Esophagus squamous epithelium (tissue), 5 donors: Measurements from ENCODE around the gene GAMT. TPM values are rescaled to one million over a fixed set of nuclear protein-coding genes. Genes with fewer than 3 reads are reported as not detected.
A peak's percentile ranks its signal among the peaks of the same experiment; 100 is the strongest.

Experiments
- DNase-seq: peaks from one replicate; lab custom pipeline; 2025; lab: John Stamatoyannopoulos, UW
- H3K27ac ChIP-seq, 4 donors: fragments of 200-600 bp; sonication (generic); one replicate each; pipeline ENCODE4 v1.5.1; 2016 to 2019; ENCODE audit warnings: mild to moderate bottlenecking in 1 of 4
- H3K27me3 ChIP-seq, 4 donors: fragments of 200-600 bp; sonication (generic); 1 replicate in 3 of 4; 2 replicates in 1 of 4; pipeline versions ENCODE4 v1.5.1 to v1.6.0; 2017 to 2021; ENCODE audit warnings: antibody characterized with exemption in 1 of 4
- H3K36me3 ChIP-seq, 3 donors: fragments of 200-600 bp; sonication (generic); one replicate each; pipeline ENCODE4 v1.5.1; 2016 to 2019
- H3K4me1 ChIP-seq, 3 donors: fragments of 200-600 bp; sonication (generic); one replicate each; pipeline ENCODE4 v1.5.1; 2017 to 2019
- H3K4me3 ChIP-seq, 4 donors: fragments of 200-600 bp; sonication (generic); 1 replicate in 3 of 4; 2 replicates in 1 of 4; pipeline ENCODE4 v1.5.1; 2016 to 2019; ENCODE audit warnings: mild to moderate bottlenecking in 2 of 4, moderate library complexity in 1 of 4
- H3K9me3 ChIP-seq, 3 donors: fragments of 200-600 bp; sonication (generic); one replicate each; pipeline ENCODE4 v1.5.1; 2016 to 2019
- POLR2A ChIP-seq, 4 donors: fragments of 450-650 bp; IDR thresholded peaks; one replicate each; pipeline ENCODE4 v1.6.1; 2017; ENCODE audit warnings: antibody characterized with exemption in 4 of 4, mild to moderate bottlenecking in 4 of 4, moderate library complexity in 3 of 4
- WGBS, 2 donors: methylation state at CpG; one replicate each; pipeline ENCODE4 v1.1.5; 2018; 5-methylcytosine and 5-hydroxymethylcytosine counted together
- intact Hi-C: fragments of 100-400 bp; cut with DNase I; formaldehyde crosslinking; loops from one replicate; pipeline ENCODE4 v1.15.0; 2022
- total RNA-seq, 4 donors: library from RNA; depleted of rRNA; stranded (reverse); fragments of >200 nt; gene quantifications; one replicate each; pipeline ENCODE4 v1.1.0, GENCODE V29; 2016
- TF ChIP-seq, protein P1 (sequence below), 6 experiments: fragments of 450-650 bp in 4 of 6; fragments of 200-600 bp in 2 of 6; sonication (generic) in 2 of 6; IDR thresholded peaks; one replicate each; pipeline ENCODE4 v1.5.1; 2016 to 2019; ENCODE audit warnings: antibody characterized with exemption in 6 of 6, mild to moderate bottlenecking in 4 of 6, moderate library complexity in 4 of 6
- donor health status: DM: yes; HTN: yes; CAD: no.

The GAMT gene
- total RNA-seq, 4 donors from 2014 or later, result 2.4 to 40.0 (median 13.1) TPM

DNA sequence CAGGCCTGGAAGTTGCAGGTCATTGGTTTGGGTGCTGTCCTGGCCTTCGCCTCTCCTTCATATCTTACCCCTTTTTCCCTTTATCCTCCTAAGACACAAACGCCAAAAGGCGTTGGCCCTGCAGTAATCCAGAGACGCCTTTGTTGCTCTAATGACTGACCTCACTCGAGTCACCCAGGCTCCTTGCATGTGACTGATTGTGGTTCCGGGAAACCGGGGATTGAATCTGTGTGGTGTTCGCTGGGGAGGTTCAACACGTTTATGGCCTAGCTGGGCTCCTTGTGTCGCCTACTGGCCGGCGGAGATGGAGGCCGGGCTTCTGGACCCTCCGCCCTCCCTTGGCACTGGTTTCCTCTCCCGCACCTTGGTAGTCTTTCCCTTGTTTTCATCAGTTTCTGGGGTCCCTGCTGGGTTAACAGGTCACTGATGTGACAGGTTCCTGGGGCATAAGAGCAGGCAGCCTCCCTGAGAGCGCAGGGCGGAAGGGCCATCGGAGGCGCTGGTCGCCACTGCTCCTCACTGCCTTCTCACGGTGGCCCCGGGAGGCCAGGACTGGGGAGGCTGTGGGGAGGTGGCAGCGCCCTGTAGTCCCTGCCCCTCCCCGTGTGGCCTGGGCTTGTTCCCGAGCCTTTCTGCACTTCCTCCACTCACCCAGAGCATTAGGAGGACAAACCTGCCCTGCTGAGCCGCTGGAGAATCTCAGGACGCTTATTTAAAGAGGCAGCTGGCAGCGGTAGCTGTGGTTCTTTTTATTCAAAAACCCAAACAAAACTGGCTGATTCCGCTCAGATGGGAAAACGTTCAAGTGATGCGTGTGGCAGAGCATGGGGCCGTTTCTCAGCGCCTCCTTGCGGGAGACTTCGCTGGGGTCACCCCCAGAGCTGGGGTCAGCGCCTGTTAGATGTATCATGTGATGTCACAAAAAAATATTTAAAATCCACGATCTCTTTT, 35.7 kb downstream of the GAMT start:
- 79 to 88% methylated on average over 26 to 33 of the region's 37 CpGs for WGBS, 2 donors
- Histone ChIP-seq H3K4me1 (peaks cover 16 to 27% (median 17%) of the 10 kb centered on the region in 3 donors), H3K4me3 (no peak overlapping the region), H3K27me3 (no peaks in the 10 kb centered on the region), H3K36me3 (peaks cover 21 to 92% (median 31%) of the 10 kb centered on the region in 3 donors), H3K27ac (peak overlapping the region in 1 of 4 donors; percentile 32), H3K9me3 (no peaks in the 10 kb centered on the region)
- intact Hi-C loops, result no loop called here
- no peak for TF ChIP-seq POLR2A (IDR thresholded peaks at IDR 0.05)
- TF ChIP-seq, protein P1, sequence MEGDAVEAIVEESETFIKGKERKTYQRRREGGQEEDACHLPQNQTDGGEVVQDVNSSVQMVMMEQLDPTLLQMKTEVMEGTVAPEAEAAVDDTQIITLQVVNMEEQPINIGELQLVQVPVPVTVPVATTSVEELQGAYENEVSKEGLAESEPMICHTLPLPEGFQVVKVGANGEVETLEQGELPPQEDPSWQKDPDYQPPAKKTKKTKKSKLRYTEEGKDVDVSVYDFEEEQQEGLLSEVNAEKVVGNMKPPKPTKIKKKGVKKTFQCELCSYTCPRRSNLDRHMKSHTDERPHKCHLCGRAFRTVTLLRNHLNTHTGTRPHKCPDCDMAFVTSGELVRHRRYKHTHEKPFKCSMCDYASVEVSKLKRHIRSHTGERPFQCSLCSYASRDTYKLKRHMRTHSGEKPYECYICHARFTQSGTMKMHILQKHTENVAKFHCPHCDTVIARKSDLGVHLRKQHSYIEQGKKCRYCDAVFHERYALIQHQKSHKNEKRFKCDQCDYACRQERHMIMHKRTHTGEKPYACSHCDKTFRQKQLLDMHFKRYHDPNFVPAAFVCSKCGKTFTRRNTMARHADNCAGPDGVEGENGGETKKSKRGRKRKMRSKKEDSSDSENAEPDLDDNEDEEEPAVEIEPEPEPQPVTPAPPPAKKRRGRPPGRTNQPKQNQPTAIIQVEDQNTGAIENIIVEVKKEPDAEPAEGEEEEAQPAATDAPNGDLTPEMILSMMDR (IDR thresholded peaks at IDR 0.05), result no peak
- no peak for DNase-seq

DNA sequence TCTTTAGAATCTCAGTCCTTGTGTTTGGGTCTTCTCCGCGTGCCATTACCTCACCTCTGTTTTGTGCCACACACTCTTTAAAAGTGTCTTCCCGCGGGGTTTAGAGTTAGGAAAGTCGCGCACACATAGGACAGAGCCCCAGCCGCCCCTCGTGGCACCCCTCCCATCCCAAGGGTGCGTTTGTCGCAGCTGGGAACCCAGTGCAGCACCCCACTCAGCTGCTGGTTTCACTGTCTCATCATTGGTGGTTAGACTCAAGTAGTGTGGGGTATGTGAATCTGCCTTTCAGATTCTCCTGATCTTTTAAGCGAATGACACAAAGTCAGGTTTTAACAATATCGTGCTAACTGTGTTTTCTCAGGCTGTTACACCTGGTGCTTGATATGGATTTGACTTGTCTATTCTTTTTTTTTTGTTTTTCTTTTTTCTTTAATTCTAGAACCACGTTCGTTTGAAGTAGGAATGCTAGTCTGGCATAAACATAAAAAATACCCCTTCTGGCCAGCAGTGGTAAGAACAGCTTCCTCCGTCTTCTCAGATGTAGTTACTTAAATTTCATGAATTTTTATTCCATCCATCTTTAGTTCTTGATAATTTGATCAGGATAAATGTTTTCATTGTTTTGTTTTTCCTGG, 37.2 kb downstream of the GAMT start:
- intact Hi-C loops, result no loop called here
- H3K36me3 ChIP-seq, result peaks cover 7 to 92% (median 17%) of the 10 kb centered on the region in 3 donors
- H3K27ac ChIP-seq, result no peak overlapping the region
- no peaks in the 10 kb centered on the region for H3K9me3 ChIP-seq
- DNase-seq, result no peak
- peaks cover 19 to 34% (median 20%) of the 10 kb centered on the region in 3 donors for H3K4me1 ChIP-seq
- 69 to 85% methylated on average over 13 to 15 of the region's 15 CpGs for WGBS, 2 donors
- TF ChIP-seq, protein P1 (IDR thresholded peaks at IDR 0.05), result peak in 1 of 6 experiments; percentile 24
- no peak for TF ChIP-seq POLR2A (IDR thresholded peaks at IDR 0.05)
- no peaks in the 10 kb centered on the region for H3K27me3 ChIP-seq
- no peak overlapping the region for H3K4me3 ChIP-seq

DNA sequence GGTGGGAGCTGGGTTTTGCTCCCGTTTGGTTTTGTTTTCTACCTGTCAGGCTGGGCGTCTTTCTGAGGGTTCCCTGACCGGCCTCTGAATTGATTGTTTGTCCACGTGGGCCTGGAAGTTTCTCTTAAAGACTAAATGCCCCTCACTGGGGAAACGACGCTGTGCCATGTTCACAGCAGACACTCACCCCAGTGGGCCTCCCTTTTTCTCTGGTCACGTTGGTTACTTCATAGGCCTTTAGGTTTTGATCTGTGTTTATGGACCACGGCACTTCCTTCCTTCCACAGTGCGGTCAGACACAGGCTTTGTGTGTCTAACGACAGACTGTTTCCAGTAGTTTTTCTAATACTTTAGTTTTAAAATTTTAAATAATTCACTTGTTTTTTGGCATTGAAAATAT, 37.7 kb downstream of the GAMT start:
- intact Hi-C loops, result no loop called here

DNA sequence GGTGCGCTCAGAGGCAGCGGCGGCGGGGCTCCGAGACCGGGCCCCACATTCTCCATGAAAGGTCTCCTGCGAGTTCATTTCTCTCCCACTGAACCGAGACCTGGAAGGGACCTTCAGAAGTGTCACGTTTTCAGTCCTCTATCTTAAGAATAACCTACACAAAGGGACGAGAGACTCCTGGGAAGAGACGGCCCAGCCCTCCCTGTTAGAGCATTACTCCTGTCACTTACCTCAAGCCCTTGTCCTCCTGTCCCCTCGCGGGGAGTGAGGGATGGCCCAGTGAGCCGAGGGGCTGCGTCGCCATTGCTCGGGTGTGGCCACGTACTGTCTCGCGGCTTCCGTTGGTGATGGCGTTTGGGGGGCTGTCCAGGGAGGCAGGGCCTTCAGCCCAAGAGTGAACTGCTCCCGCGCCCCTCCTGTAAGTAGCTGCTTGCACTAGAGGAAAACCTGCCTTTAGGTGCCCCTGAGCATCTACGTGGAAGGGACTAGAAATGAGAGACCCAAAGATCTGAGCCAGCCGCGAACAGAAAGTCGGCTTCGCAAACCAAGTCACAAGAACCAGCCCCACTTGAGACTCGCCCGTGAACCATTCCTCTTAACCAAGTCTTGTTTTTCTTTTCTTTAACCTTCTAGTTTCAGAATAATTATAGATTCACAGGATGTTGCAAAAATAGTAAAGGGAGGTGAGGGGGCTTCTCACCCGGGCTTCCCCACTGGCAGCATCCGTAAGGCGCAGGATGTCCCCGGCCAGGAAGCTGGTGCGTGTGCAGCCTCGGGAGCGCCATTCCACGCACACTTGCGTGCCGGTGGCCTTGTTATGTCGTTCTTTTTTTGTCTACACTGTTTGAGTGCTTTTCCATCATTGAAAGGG, 38.7 kb downstream of the GAMT start:
- H3K36me3 ChIP-seq, result peaks cover 5 to 92% (median 12%) of the 10 kb centered on the region in 3 donors
- intact Hi-C loops, result no loop called here

More for the DNA sequence above, 37.7 kb downstream of the GAMT start:
- H3K4me3 ChIP-seq, result no peak overlapping the region
- H3K27me3 ChIP-seq, result no peaks in the 10 kb centered on the region
- H3K36me3 ChIP-seq, result peaks cover 5 to 92% (median 17%) of the 10 kb centered on the region in 3 donors
- no peaks in the 10 kb centered on the region for H3K9me3 ChIP-seq
- WGBS, 2 donors, result 74 to 75% methylated on average over 10 of the region's 10 CpGs
- TF ChIP-seq, protein P1 (IDR thresholded peaks at IDR 0.05), result no peak
- no peak for TF ChIP-seq POLR2A (IDR thresholded peaks at IDR 0.05)
- no peak for DNase-seq
- peaks cover 19 to 34% (median 20%) of the 10 kb centered on the region in 3 donors for H3K4me1 ChIP-seq
- peak overlapping the region in 1 of 4 donors; percentile 19 for H3K27ac ChIP-seq

More for the DNA sequence above, 38.7 kb downstream of the GAMT start:
- no peak overlapping the region for H3K27ac ChIP-seq
- H3K27me3 ChIP-seq, result no peaks in the 10 kb centered on the region
- H3K4me1 ChIP-seq, result peaks cover 19 to 34% (median 20%) of the 10 kb centered on the region in 3 donors
- TF ChIP-seq, protein P1 (IDR thresholded peaks at IDR 0.05), result no peak
- TF ChIP-seq POLR2A (IDR thresholded peaks at IDR 0.05), result no peak
- DNase-seq, result no peak
- 88 to 90% methylated on average over 40 to 42 of the region's 42 CpGs for WGBS, 2 donors
- no peaks in the 10 kb centered on the region for H3K9me3 ChIP-seq
- no peak overlapping the region for H3K4me3 ChIP-seq
